NCI-H1417 treated with DMSO at 0.1 percent for 48 hours (cell line): Measurements from ENCODE around the gene NEDD4L.
"Not testable (repeated sequence)": the region's sequence is repeated elsewhere in the genome, so short reads cannot be mapped to it uniquely, and the experiment has no call there.

Source experiments
- DNase-seq: peaks from one replicate; lab custom pipeline; 2025; lab: John Stamatoyannopoulos, UW

NEDD4L gene

DNA sequence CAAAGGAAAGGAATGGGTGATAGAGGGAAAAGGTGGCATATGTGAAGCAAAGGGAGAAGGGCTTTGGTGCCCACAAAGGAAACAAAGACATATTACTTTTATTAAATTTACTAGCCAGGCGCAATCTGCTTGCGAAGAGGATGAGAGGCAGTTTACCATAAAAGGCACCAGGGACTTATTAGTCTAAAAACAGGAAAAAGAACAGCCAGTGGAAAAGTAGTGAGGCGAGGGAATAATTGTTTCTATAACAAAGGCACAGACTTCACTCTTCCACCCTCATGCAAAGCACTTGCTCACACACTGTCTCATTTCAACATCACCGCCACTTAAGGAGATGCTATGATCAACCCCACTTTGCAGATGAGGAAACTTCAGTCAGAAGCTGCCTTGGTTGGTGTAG is 374.3 kb downstream of the NEDD4L start:
- DNase-seq, result no peak

DNA sequence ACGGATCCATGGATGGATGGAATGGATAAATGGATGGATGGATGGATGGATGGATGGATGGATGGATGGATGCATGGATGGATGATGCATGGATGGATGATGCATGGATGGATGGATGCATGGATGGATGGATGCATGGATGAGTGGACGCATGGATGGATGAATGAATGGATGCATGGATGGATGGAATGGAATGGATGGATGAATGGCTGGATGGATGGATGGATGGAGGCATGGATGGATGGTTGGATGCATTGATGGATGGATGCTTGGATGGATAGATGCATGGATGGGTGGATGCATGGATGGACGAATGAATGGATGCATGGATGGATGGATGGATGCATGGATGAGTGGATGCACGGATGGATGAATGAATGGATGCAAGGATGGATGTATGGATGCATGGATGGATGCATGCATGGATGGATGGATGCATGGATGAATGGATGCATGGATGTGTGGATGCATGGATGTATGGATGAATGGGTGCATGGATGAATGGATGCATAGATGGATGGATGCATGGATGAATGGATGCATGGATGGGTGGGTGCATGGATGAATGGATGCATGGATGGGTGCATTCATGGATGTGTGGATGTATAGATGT is 375.7 kb downstream of the NEDD4L start:
- DNase-seq, result no peak

DNA sequence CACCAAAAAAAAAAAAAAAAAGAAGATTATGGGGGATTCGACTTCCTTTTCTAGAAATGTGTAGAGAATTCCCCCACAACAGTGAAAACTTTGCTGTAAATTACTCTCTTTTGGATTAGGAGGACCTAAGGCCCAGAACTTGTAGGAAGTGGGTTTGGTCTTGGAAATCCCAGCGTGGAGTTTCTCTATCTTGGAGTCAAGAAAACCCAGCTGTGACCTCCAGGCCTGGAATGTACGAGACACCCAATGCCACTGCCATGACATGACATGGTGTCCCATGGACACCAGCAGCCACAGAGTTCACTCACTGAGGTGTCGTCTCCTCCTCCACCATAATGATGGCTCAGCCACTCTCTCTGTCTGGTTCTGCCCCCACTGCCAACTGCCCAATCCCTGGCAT is 382.6 kb downstream of the NEDD4L start:
- no peak for DNase-seq

DNA sequence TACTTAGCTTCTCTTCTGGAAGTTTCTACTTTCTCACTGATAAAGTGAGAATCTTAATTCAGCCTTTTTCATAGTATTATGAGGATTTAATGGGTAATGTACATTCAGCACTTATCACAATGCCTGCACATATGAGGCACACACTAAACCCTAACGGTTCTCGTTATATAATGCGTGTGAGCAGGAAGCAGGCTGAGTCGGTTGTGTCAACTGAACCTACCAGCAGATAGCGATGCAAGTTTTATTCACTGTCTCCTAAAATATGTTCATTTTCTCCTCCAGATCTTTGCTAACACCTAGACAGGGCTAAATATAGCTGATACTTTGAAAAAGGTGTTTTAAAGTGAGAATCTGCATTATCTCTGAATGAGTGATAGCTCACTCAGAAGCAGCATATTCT is 383.3 kb downstream of the NEDD4L start:
- no peak for DNase-seq

GRCh38 chr18:58429442-58429841 is 385.4 kb downstream of the NEDD4L start:
- DNase-seq, result no peak

DNA sequence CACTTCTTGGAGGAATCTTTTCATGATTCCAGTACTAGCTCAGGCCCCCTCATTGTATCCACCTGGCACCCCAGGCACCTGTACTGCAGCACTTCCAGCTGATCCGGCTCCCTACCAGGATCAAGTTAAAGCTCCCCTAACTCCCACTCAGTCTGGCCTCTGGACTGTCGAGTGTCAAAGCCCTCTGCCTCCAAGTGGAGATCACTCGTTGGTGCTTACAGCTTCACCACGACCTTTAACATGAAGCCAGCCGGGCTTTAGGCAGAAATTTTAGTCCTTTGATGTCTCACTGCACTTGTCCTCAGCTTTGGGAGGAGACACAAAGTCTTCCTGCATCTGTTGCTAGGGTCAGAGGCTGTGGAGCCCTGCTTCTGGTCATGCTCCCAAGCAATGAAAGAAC is 387.2 kb downstream of the NEDD4L start:
- DNase-seq, result no peak

DNA sequence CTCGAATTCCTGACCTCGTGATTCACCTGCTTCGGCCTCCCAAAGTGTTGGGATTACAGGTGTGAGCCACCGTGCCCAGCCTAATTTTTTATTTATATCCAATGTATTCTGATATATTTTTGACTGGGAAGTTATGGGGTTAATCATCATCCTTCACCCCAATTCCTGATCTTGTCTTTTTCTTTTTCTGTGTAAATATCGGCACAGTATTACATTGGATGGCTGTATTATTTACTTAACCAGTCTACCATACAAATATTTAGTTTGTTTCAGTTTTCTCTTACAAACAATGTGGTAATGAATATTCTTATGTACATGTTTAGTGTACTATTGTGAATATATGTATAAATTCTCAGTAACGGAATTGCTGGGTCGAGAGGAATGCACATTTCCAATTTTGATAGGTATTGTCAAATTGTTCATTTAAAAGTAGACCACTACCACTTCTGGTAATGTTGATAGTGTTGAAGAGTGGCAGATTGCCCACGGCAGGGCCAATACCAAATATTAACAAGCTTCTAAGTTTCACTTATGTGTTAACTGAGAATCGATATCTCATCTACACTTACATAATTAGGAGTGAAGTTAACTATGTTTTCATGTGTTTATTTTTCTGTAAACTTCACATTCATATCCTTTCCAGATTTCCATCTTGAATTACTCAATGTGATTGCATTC is 388.2 kb downstream of the NEDD4L start:
- no peak for DNase-seq

DNA sequence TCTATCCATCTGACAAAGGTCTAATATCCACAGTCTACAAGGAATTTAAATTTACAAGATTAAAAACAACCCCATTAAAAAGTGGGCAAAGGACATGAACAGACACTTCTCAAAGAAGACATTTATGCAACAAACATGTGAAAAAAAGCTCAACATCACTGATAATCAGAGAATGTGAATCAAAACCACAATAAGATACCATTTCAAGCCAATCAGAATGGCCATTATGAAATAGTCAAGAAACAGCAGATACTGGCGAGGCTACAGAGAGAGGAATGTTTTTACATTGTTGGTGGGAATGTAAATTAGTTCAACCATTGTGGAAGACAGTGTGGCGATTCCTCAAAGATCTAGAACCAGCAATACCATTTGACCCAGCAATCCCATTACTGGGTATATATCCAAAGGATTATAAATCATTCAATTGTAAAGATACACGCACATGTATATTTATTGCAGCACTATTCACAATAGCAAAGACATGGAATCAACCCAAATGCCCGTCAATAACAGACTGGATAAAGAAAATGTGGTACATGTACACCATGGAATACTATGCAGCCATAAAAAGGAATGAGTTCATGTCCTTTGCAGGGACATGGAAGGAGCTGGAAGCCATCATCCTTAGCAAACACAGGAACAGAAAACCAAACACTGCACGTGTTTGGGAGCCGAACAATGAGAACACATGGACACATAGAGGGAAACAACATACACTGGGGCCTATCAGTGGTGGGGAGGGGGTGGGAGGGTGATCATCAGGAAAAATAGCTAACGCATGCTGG is 391.4 kb downstream of the NEDD4L start:
- DNase-seq, result not testable (repeated sequence)

- DNase-seq, result no peak
Observed at GRCh38 chr18:58438161-58438957, 394.3 kb downstream of the NEDD4L start.

DNA sequence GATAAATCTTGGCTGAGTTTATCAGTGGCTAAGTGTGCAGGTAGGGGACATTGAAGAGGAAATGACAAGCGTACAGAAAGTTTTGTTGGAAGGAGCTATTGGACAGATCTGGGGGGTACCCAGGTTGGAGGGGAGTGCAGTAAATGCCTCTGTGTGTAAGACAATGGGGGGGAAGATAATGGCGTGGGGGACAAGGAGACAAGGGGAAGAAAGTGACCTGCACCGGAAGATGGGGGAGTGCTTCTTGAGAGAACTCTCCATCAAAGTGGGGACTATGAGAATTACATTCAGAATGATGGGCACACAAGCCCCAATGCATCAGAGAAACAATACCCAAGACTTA is 394.9 kb downstream of the NEDD4L start:
- no peak for DNase-seq

DNA sequence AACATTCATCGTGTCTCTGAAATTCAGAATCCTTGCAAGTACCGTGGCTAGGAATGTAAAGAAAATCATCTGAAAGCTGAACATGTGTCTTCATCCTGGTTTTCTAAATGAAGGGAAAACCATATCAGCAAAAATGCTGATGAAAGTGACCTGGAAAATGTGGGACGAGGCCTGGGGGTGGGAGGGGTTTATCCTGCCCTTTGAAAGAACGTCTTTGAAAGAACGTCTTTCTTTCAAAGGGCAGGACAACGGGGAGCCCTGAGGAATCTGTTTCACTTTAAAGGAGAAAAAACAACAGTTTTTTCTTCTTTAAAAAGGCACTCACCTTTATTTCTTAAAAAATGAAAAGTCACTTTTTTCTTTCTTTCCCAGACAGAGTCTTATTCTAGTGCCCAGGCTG is 399.6 kb downstream of the NEDD4L start:
- DNase-seq, result no peak

DNA sequence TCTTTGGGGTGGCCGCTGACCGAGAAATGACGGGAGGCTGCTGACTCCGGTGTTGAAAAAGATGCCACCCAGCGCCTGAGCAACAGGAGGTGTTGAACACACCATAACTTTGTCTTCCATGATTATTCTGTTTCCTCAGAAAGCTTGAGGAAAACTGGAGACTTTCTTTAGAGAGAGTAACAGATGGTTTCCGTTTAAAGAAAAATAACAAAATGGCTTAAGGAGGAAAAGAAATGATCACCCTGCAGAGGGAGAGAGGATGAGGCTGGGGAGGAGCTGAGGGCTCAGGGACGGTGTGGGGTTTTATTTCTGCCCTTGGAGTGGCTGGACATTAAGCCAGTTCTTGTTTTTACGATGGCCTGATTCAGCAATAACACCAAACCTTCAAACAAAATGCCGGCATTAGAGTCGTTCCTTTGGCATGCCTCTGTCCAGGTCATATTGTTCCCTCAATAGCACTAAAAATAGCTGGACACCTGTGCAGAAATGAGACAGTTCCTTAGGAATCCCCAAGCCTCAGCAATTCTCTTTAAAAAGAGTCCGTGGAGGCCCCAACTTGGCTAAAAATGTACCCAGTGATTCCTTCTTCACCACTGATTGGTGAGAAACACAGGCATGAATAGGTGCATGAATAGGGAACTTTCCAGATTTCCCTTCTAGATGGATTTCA is 402.5 kb downstream of the NEDD4L start:
- no peak for DNase-seq

GRCh38 chr18:58447402-58448095 is 403.5 kb downstream of the NEDD4L start:
- DNase-seq, result no peak

DNA sequence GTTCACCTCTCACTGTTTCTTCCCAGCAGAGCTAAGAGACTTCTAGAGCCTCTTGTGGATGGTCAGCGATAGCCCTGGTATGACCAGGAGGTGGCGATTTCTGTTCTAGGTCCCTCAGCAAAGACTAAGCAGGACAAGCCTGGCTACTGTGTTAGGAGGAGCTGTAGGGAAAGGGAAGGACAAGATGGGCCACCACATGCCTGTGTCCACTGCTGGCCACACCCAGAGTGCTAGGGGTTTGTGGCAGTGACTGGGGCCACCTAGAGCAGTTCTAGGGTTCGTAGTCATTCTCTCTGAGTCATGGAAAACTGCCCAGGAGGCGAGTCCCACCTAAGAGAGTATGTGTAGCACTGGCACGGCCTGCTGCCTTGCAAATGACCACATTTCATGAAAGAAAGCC is 405.4 kb downstream of the NEDD4L start:
- no peak for DNase-seq
